Measurements from ENCODE around the gene IGF2BP2. TPM values are rescaled to one million over a fixed set of nuclear protein-coding genes. Genes with fewer than 3 reads are reported as not detected.

Gene IGF2BP2
- total and polyA plus RNA-seq, 2 of the 13 experiments (the other 11 are each of a cell fraction or from before 2014, with no cell fraction given), result 6.5 to 46.0 TPM

- TF ChIP-seq, protein P1, sequence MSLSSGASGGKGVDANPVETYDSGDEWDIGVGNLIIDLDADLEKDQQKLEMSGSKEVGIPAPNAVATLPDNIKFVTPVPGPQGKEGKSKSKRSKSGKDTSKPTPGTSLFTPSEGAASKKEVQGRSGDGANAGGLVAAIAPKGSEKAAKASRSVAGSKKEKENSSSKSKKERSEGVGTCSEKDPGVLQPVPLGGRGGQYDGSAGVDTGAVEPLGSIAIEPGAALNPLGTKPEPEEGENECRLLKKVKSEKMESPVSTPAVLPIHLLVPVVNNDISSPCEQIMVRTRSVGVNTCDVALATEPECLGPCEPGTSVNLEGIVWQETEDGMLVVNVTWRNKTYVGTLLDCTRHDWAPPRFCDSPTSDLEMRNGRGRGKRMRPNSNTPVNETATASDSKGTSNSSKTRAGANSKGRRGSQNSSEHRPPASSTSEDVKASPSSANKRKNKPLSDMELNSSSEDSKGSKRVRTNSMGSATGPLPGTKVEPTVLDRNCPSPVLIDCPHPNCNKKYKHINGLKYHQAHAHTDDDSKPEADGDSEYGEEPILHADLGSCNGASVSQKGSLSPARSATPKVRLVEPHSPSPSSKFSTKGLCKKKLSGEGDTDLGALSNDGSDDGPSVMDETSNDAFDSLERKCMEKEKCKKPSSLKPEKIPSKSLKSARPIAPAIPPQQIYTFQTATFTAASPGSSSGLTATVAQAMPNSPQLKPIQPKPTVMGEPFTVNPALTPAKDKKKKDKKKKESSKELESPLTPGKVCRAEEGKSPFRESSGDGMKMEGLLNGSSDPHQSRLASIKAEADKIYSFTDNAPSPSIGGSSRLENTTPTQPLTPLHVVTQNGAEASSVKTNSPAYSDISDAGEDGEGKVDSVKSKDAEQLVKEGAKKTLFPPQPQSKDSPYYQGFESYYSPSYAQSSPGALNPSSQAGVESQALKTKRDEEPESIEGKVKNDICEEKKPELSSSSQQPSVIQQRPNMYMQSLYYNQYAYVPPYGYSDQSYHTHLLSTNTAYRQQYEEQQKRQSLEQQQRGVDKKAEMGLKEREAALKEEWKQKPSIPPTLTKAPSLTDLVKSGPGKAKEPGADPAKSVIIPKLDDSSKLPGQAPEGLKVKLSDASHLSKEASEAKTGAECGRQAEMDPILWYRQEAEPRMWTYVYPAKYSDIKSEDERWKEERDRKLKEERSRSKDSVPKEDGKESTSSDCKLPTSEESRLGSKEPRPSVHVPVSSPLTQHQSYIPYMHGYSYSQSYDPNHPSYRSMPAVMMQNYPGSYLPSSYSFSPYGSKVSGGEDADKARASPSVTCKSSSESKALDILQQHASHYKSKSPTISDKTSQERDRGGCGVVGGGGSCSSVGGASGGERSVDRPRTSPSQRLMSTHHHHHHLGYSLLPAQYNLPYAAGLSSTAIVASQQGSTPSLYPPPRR (CRISPR knock-in tag; IDR thresholded peaks at IDR 0.05; ENCODE audit: borderline replicate concordance), result peak; percentile 72
- TF ChIP-seq ZBTB1 (CRISPR knock-in tag; IDR thresholded peaks at IDR 0.05; ENCODE audit: borderline replicate concordance) (no peak), TEAD2 (CRISPR knock-in tag; IDR thresholded peaks at IDR 0.05) (no peak), ZBTB44 (CRISPR knock-in tag; IDR thresholded peaks at IDR 0.05) (no peak), ZNF644 (CRISPR knock-in tag; IDR thresholded peaks at IDR 0.05; ENCODE audit: low read depth) (no peak), TMF1 (CRISPR knock-in tag; IDR thresholded peaks at IDR 0.05; ENCODE audit: low read depth) (no peak), JARID2 (CRISPR knock-in tag; IDR thresholded peaks at IDR 0.05; ENCODE audit: insufficient replicate concordance) (no peak), RFX3 (CRISPR knock-in tag; IDR thresholded peaks at IDR 0.05) (no peak), ZNF124 (CRISPR knock-in tag; IDR thresholded peaks at IDR 0.05) (no peak), MIXL1 (CRISPR knock-in tag; IDR thresholded peaks at IDR 0.05) (peak; percentile 37; the same call in 1 of the 2 replicates), SAFB2 (CRISPR knock-in tag; IDR thresholded peaks at IDR 0.05; ENCODE audit: borderline replicate concordance, low read depth) (no peak), ZNF572 (CRISPR knock-in tag; IDR thresholded peaks at IDR 0.05) (peak; percentile 85; the same call in 1 of the 2 replicates), FOXA3 (CRISPR knock-in tag; IDR thresholded peaks at IDR 0.05) (no peak), ETS1 (CRISPR knock-in tag; IDR thresholded peaks at IDR 0.05) (no peak), ZNF317 (CRISPR knock-in tag; IDR thresholded peaks at IDR 0.05) (peak; percentile 46; the same call in 1 of the 2 replicates)
- TF ChIP-seq, protein P2, sequence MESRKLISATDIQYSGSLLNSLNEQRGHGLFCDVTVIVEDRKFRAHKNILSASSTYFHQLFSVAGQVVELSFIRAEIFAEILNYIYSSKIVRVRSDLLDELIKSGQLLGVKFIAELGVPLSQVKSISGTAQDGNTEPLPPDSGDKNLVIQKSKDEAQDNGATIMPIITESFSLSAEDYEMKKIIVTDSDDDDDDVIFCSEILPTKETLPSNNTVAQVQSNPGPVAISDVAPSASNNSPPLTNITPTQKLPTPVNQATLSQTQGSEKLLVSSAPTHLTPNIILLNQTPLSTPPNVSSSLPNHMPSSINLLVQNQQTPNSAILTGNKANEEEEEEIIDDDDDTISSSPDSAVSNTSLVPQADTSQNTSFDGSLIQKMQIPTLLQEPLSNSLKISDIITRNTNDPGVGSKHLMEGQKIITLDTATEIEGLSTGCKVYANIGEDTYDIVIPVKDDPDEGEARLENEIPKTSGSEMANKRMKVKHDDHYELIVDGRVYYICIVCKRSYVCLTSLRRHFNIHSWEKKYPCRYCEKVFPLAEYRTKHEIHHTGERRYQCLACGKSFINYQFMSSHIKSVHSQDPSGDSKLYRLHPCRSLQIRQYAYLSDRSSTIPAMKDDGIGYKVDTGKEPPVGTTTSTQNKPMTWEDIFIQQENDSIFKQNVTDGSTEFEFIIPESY (CRISPR knock-in tag; IDR thresholded peaks at IDR 0.05), result no peak
- TF ChIP-seq, protein P3, sequence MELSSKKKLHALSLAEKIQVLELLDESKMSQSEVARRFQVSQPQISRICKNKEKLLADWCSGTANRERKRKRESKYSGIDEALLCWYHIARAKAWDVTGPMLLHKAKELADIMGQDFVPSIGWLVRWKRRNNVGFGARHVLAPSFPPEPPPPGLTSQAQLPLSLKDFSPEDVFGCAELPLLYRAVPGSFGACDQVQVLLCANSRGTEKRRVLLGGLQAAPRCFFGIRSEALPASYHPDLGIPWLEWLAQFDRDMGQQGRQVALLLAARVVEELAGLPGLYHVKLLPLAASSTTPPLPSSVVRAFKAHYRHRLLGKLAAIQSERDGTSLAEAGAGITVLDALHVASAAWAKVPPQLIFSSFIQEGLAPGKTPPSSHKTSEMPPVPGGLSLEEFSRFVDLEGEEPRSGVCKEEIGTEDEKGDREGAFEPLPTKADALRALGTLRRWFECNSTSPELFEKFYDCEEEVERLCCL (CRISPR knock-in tag; IDR thresholded peaks at IDR 0.05; ENCODE audit: borderline replicate concordance), result no peak
Observed at GRCh38 chr3:185744997-185745843, 79.6 kb downstream of the IGF2BP2 start (continued).
